Large intestine (tissue), 3 donors: ENCODE measurements around the gene ERC2. TPM values are rescaled to one million over a fixed set of nuclear protein-coding genes. Genes with fewer than 3 reads are reported as not detected.
"Not testable (repeated sequence)": the region's sequence is repeated elsewhere in the genome, so short reads cannot be mapped to it uniquely, and the experiment has no call there.

Source experiments
- DNase-seq, 2 donors: peaks; one replicate each; pipeline versions ENCODE4 v3.0.0 to v3.0.0-alpha.2; 2013
- H3K27ac ChIP-seq: one replicate; pipeline ENCODE4 v1.5.1; 2013; ENCODE audit warnings: low read length
- H3K27me3 ChIP-seq: 2 replicates; pipeline ENCODE4 v1.6.1; 2013; ENCODE audit warnings: low read length; ENCODE audit not compliant: control insufficient read depth, insufficient read depth
- H3K36me3 ChIP-seq: 2 replicates; pipeline ENCODE4 v1.6.1; 2013; ENCODE audit warnings: low read length; ENCODE audit not compliant: control insufficient read depth, insufficient read depth
- H3K4me1 ChIP-seq: one replicate; pipeline ENCODE4 v1.6.1; 2013; ENCODE audit warnings: low read length; ENCODE audit not compliant: control insufficient read depth, insufficient read depth
- H3K4me3 ChIP-seq: one replicate; pipeline ENCODE4 v1.5.1; 2013; ENCODE audit warnings: low read length
- H3K9me3 ChIP-seq: one replicate; pipeline ENCODE4 v1.6.1; 2013; ENCODE audit warnings: mild to moderate bottlenecking, low read depth, low read length, moderate library complexity; ENCODE audit not compliant: control insufficient read depth
- WGBS: methylation state at CpG from one replicate; pipeline ENCODE4 v1.1.5; 2013; ENCODE audit warnings: low lambda C conversion rate; ENCODE audit not compliant: insufficient coverage; 5-methylcytosine and 5-hydroxymethylcytosine counted together
- polyA plus RNA-seq: library from polyadenylated mRNA; unstranded; fragments of 120-200 nt; gene quantifications from one replicate; pipeline ENCODE4 v1.2.1, GENCODE V29; 2013

ERC2 gene
- polyA plus RNA-seq, 1 donor = 2.4 TPM

- WGBS = 100% methylated on average over 1 of the region's 2 CpGs
- no peaks in the 10 kb centered on the region for H3K4me1 ChIP-seq
- no peaks in the 10 kb centered on the region for H3K36me3 ChIP-seq
- no peak overlapping the region for H3K4me3 ChIP-seq
- H3K27me3 ChIP-seq = no peaks in the 10 kb centered on the region
- no peaks in the 10 kb centered on the region for H3K9me3 ChIP-seq
- no peak overlapping the region for H3K27ac ChIP-seq
- DNase-seq = no peak
Measured at GRCh38 chr3:56096999-56097398, 371.3 kb downstream of the ERC2 start.

DNA sequence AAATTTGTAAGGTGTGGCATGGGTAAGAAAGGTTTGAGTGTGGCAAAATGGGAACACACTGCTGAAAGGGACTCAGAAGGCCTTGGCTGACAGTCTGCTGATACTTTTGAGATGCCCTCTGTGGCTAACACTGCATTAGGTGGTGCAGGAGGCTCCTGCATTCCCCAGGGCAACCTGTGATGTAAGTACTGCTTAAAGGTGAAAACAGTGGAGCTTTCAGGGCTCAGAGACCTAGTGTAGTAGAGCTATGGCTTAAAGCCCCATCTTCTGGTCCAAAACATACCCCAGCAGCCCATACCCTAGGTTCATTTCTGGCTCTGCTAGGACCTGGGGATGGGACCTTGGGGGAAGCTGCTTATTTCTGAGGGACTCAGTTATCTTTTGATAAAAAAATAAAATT, 374.1 kb downstream of the ERC2 start:
- Histone ChIP-seq H3K36me3 (no peaks in the 10 kb centered on the region), H3K27me3 (no peaks in the 10 kb centered on the region), H3K4me3 (no peak overlapping the region), H3K27ac (no peak overlapping the region), H3K9me3 (no peaks in the 10 kb centered on the region), H3K4me1 (no peaks in the 10 kb centered on the region)
- no peak for DNase-seq

GRCh38 chr3:56089739-56090138, 378.5 kb downstream of the ERC2 start:
- H3K4me3 ChIP-seq = no peak overlapping the region
- H3K27ac ChIP-seq = no peak overlapping the region
- H3K36me3 ChIP-seq = no peaks in the 10 kb centered on the region
- H3K27me3 ChIP-seq = no peaks in the 10 kb centered on the region
- WGBS = no CpG with 5 or more reads among the region's 2 CpGs
- no peak for DNase-seq
- H3K9me3 ChIP-seq = no peaks in the 10 kb centered on the region
- H3K4me1 ChIP-seq = no peaks in the 10 kb centered on the region

DNA sequence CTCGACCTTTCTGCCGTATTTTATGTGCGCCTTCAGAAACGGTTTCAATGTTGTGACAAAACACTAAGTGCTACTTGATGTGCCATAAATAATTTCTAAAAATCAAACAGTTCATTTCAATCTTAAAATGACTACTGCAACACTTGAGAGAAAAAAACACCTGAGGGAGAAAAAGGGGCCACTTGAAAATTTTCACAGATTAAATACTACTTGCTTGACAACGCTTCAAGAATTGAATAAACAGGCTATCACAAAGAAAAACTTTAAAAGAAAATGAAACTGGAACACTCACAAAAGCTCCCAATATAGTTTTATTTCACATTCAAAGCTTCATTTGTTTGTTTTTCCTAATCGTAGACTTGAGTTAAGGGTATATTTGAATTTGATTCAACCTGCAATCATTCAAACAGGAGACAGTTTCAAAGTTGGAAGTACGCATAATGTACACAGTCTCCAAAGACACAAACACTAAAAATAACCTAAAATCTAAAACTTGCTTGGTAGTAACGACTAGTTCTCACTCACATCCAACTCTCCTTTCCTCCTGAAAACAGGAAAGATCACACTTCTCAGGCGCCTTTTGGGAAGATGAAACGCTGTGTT, 380.7 kb downstream of the ERC2 start:
- no peaks in the 10 kb centered on the region for H3K27me3 ChIP-seq
- no peak overlapping the region for H3K4me3 ChIP-seq
- WGBS = 78% methylated on average over 6 of the region's 10 CpGs
- H3K4me1 ChIP-seq = no peaks in the 10 kb centered on the region
- no peaks in the 10 kb centered on the region for H3K9me3 ChIP-seq
- no peaks in the 10 kb centered on the region for H3K36me3 ChIP-seq
- no peak for DNase-seq
- H3K27ac ChIP-seq = no peak overlapping the region

- no CpG with 5 or more reads among the region's 1 CpG for WGBS
- no peak for DNase-seq
- H3K9me3 ChIP-seq = no peaks in the 10 kb centered on the region
- no peaks in the 10 kb centered on the region for H3K4me1 ChIP-seq
- H3K36me3 ChIP-seq = no peaks in the 10 kb centered on the region
- H3K4me3 ChIP-seq = no peak overlapping the region
- H3K27me3 ChIP-seq = no peaks in the 10 kb centered on the region
- H3K27ac ChIP-seq = no peak overlapping the region
Measured at GRCh38 chr3:56086355-56086754, 381.9 kb downstream of the ERC2 start.

DNA sequence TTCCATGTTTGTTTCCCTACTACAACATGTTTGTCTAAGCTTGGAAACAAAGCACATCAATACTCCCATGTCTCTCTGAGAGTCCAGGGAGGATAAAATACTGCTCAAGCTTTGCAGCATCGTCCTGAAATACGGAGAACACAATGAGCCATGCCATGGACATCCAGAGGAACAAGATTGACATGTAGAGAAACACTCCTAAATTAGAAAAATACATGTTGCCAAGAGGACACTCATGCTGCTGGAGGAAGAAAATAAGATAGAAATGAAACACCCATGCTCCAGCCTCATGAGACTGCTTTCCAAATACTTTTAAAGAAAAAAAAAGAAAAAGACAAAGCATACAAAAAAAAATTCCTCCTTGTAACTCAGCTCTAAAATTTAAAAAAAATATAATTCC, 387.0 kb downstream of the ERC2 start:
- Histone ChIP-seq H3K4me1 (no peaks in the 10 kb centered on the region), H3K4me3 (no peak overlapping the region), H3K9me3 (no peaks in the 10 kb centered on the region), H3K36me3 (no peaks in the 10 kb centered on the region), H3K27ac (no peak overlapping the region), H3K27me3 (no peaks in the 10 kb centered on the region)
- WGBS = 100% methylated on average over 1 of the region's 2 CpGs
- DNase-seq = no peak

DNA sequence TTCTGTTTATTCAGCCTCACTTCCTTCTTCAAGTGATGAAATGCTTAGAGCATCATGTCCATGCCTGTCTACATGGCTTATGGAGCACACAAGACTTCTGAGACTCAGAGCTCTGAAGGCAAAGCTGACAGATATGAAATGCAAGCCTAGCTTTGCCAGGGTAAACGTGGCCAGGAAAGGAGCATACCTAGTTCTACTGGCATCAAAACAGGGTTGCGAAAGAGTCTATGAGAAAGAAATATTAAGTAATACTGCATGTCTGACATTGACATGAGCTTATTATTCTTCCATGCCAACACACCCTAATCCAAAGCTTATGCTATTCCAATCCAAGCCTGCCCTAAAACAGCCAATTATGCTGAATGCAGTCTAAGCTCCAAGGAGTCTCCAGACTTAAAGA, 391.5 kb downstream of the ERC2 start:
- Histone ChIP-seq H3K27me3 (no peaks in the 10 kb centered on the region), H3K4me1 (no peaks in the 10 kb centered on the region), H3K27ac (no peak overlapping the region), H3K4me3 (no peak overlapping the region), H3K36me3 (no peaks in the 10 kb centered on the region), H3K9me3 (no peaks in the 10 kb centered on the region)
- DNase-seq = no peak
- no CpG with 5 or more reads among the region's 2 CpGs for WGBS

GRCh38 chr3:56075089-56075488, 393.2 kb downstream of the ERC2 start:
- no peaks in the 10 kb centered on the region for H3K9me3 ChIP-seq
- H3K4me3 ChIP-seq = no peak overlapping the region
- no CpG with 5 or more reads among the region's 1 CpG for WGBS
- no peaks in the 10 kb centered on the region for H3K27me3 ChIP-seq
- peak; percentile 30 to 49 for DNase-seq
- H3K36me3 ChIP-seq = no peaks in the 10 kb centered on the region
- H3K27ac ChIP-seq = no peak overlapping the region
- H3K4me1 ChIP-seq = peaks cover 4% of the 10 kb centered on the region

DNA sequence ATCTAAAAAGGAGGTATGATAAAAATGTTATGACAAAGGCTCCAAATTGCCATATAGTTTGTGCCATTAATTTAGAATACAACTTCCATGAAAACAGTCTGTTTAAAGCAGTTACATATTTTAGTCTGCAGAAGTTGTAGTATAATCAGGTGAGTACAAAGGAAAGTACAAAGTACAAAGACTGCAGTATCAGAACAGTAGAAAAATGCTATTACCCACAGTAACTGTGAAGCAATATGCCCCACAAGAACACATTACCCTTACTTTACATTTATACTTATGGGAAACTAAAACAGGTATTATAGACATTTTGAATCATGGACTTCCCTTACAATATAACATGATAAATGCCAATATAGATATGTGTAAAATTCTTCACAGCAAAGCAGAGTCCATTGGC, 398.5 kb downstream of the ERC2 start:
- H3K27me3 ChIP-seq = no peaks in the 10 kb centered on the region
- peak; percentile 53 to 84 for DNase-seq
- no peak overlapping the region for H3K4me3 ChIP-seq
- no peaks in the 10 kb centered on the region for H3K36me3 ChIP-seq
- no peaks in the 10 kb centered on the region for H3K9me3 ChIP-seq
- peak overlapping the region; percentile 52 for H3K27ac ChIP-seq
- H3K4me1 ChIP-seq = peaks cover 10% of the 10 kb centered on the region

DNA sequence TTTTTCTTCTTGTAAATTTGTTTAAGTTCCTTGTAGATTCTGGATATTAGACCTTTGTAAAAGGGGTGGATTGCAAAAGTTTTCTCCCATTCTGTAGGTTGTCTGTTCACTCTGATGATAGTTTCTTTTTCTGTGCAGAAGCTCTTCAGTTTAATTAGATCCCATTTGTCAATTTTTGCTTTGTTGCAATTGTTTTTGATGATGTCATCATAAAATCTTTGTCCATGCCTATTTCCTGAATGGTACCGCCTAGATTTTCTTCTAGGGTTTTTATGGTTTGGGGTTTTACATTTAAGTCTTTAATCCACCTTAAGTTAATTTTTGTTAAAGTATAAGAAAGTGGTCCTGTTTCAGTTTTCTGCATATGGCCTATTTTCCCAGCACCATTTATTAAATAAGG, 401.9 kb downstream of the ERC2 start:
- not testable (repeated sequence) for H3K36me3 ChIP-seq, H3K27ac ChIP-seq, DNase-seq, H3K27me3 ChIP-seq, H3K4me3 ChIP-seq, H3K9me3 ChIP-seq
- peaks cover 10% of the 10 kb centered on the region for H3K4me1 ChIP-seq
- no CpG with 5 or more reads among the region's 1 CpG for WGBS

DNA sequence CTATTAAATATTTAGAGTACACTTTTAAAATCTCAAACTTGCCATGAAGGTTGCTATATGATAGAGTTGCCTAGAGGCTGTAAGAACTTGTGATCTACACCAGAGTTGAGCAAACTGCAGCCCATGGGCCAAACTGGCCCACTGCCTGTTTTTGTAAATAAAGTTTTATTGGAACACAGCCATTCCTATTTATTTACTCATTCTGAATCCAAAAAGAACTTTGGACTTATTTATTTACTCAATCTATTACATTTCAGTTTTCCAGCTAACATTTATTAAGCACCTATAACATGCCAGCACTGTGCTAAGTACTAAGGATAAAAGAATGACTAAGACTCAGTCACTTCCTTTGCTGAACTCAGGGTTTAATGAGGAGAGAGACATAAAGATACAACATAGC, 403.6 kb downstream of the ERC2 start:
- Histone ChIP-seq H3K36me3 (no peaks in the 10 kb centered on the region), H3K4me3 (no peak overlapping the region), H3K27ac (no peak overlapping the region), H3K27me3 (no peaks in the 10 kb centered on the region), H3K4me1 (peaks cover 6% of the 10 kb centered on the region), H3K9me3 (no peaks in the 10 kb centered on the region)
- no peak for DNase-seq
